Stimulated activated CD4-positive, alpha-beta T cell treated with anti-CD3 and anti-CD28 coated beads, Interleukin-1b, Interleukin-23, amount 100 ng/mL, for 1 hour (primary cell): Measurements from ENCODE around the gene ZNF511.

Experiments used
- DNase-seq, 2 donors: peaks; one replicate each; pipeline ENCODE4 v3.0.0-alpha.2; 2020; ENCODE audit warnings: low read depth in 2 of 2

The ZNF511 gene

GRCh38 chr10:133353988-133354605 is 45.4 kb downstream of the ZNF511 start:
- no peak for DNase-seq

GRCh38 chr10:133354672-133355240 is 46.0 kb downstream of the ZNF511 start:
- no peak for DNase-seq

GRCh38 chr10:133355266-133355665 is 46.6 kb downstream of the ZNF511 start:
- DNase-seq, result no peak

GRCh38 chr10:133355991-133356390 is 47.3 kb downstream of the ZNF511 start:
- no peak for DNase-seq

GRCh38 chr10:133356549-133357284 is 48.0 kb downstream of the ZNF511 start:
- no peak for DNase-seq

GRCh38 chr10:133357285-133358161 is 48.8 kb downstream of the ZNF511 start, which contains the start of gene FUOM:
FUOM (minus strand) TSS chr10:133358019; CDS start chr10:133358007, 12 bp downstream.
- DNase-seq, result peak in 1 of 2 donors; percentile 41

GRCh38 chr10:133358162-133358924 is 49.6 kb downstream of the ZNF511 start:
- DNase-seq, result no peak

GRCh38 chr10:133358925-133359310 is 50.2 kb downstream of the ZNF511 start:
- DNase-seq, result no peak

- no peak for DNase-seq
Observed at GRCh38 chr10:133359554-133359971, 50.8 kb downstream of the ZNF511 start.

- DNase-seq, result no peak
Observed at GRCh38 chr10:133359972-133360610, 51.4 kb downstream of the ZNF511 start.

- no peak for DNase-seq
Observed at GRCh38 chr10:133361227-133361626, 52.5 kb downstream of the ZNF511 start.

GRCh38 chr10:133361773-133362441 is 53.2 kb downstream of the ZNF511 start:
- DNase-seq, result no peak
